Astrocyte (in vitro differentiated cells and primary cell): ENCODE results near the gene ZNF277. TPM values are rescaled to one million over a fixed set of nuclear protein-coding genes. Genes with fewer than 3 reads are reported as not detected.

Experiments used
- DNase-seq: peaks from one replicate; pipeline ENCODE4 v3.0.0-alpha.2; 2010; ENCODE audit warnings: low read depth
- FAIRE-seq: peaks from 2 replicates; lab custom pipeline; 2011; peaks lifted over from hg19 to GRCh38; lab: Jason Lieb, UNC
- H2AFZ ChIP-seq: 2 replicates; pipeline ENCODE4 v1.6.0; 2012; ENCODE audit warnings: low read depth, low read length, inconsistent platforms
- H3K27ac ChIP-seq: 2 replicates; pipeline ENCODE4 v1.5.1; 2011; ENCODE audit warnings: low read depth, low read length, inconsistent platforms
- H3K27me3 ChIP-seq: 2 replicates; pipeline ENCODE4 v1.6.0; 2011; ENCODE audit warnings: low read length, inconsistent platforms; ENCODE audit not compliant: insufficient read depth
- H3K36me3 ChIP-seq: 2 replicates; pipeline ENCODE4 v1.5.1; 2011; ENCODE audit warnings: low read length, inconsistent platforms; ENCODE audit not compliant: insufficient read depth
- H3K4me1 ChIP-seq: 2 replicates; pipeline ENCODE4 v1.5.1; 2011; ENCODE audit warnings: low read length, inconsistent platforms; ENCODE audit not compliant: insufficient read depth
- H3K4me2 ChIP-seq: 2 replicates; pipeline ENCODE4 v1.6.0; 2012; ENCODE audit warnings: low read length, inconsistent platforms
- H3K4me3 ChIP-seq: 2 replicates; pipeline ENCODE4 v1.5.1; 2011; ENCODE audit warnings: low read depth, mild to moderate bottlenecking, low read length, inconsistent platforms; ENCODE audit not compliant: insufficient read depth
- H3K79me2 ChIP-seq: 2 replicates; pipeline ENCODE4 v1.6.0; 2012; ENCODE audit warnings: mild to moderate bottlenecking, low read length, inconsistent platforms; ENCODE audit not compliant: insufficient read depth
- H3K9ac ChIP-seq: 2 replicates; pipeline ENCODE4 v1.6.0; 2012; ENCODE audit warnings: mild to moderate bottlenecking, low read length, inconsistent platforms
- H3K9me3 ChIP-seq: 2 replicates; pipeline ENCODE4 v1.5.1; 2012; ENCODE audit warnings: low read depth, mild to moderate bottlenecking, low read length, inconsistent platforms; ENCODE audit not compliant: insufficient read depth
- H4K20me1 ChIP-seq: 2 replicates; pipeline ENCODE4 v1.6.0; 2012; ENCODE audit warnings: low read length, inconsistent platforms; ENCODE audit not compliant: insufficient read depth
- H3K27ac Mint-ChIP-seq: one replicate; pipeline ENCODE4 v1.8.0; 2021; ENCODE audit warnings: mild to moderate bottlenecking, mixed read lengths; ENCODE audit not compliant: unreplicated experiment
- H3K27me3 Mint-ChIP-seq: one replicate; pipeline ENCODE4 v1.8.0; 2021; ENCODE audit warnings: low read depth, mixed read lengths; ENCODE audit not compliant: unreplicated experiment
- H3K36me3 Mint-ChIP-seq: one replicate; pipeline ENCODE4 v1.8.0; 2021; ENCODE audit warnings: low read depth, mixed read lengths; ENCODE audit not compliant: unreplicated experiment
- H3K4me1 Mint-ChIP-seq: one replicate; pipeline ENCODE4 v1.8.0; 2021; ENCODE audit warnings: low read depth, mixed read lengths; ENCODE audit not compliant: unreplicated experiment
- H3K4me3 Mint-ChIP-seq: one replicate; pipeline ENCODE4 v1.8.0; 2021; ENCODE audit warnings: mild to moderate bottlenecking, moderate library complexity, mixed read lengths; ENCODE audit not compliant: unreplicated experiment
- H3K9me3 Mint-ChIP-seq: one replicate; pipeline ENCODE4 v1.8.0; 2021; ENCODE audit warnings: mild to moderate bottlenecking, mixed read lengths; ENCODE audit not compliant: unreplicated experiment
- CTCF ChIP-seq: IDR thresholded peaks from 2 replicates; pipeline ENCODE4 v1.5.1; 2011; ENCODE audit warnings: low read depth, mild to moderate bottlenecking, inconsistent platforms, low read length, moderate library complexity; ENCODE audit not compliant: insufficient read depth
- EZH2 ChIP-seq: IDR thresholded peaks from 2 replicates; pipeline ENCODE4 v1.6.1; 2012; ENCODE audit warnings: mild to moderate bottlenecking, low read length, inconsistent platforms; ENCODE audit not compliant: insufficient read depth
- total RNA-seq: library from RNA; stranded (reverse); gene quantifications from 2 replicates; pipeline ENCODE4 v1.2.1, GENCODE V29; 2021

Gene ZNF277
- total RNA-seq, 1 donor from 2014 or later: 23.0 TPM

- H3K27me3 ChIP-seq: no peaks in the 10 kb centered on the region
- H3K9ac ChIP-seq: no peak overlapping the region
- no peak overlapping the region for H3K27ac ChIP-seq
- no peak overlapping the region for H3K4me3 ChIP-seq
- no peaks in the 10 kb centered on the region for H3K36me3 Mint-ChIP-seq
- H3K79me2 ChIP-seq: no peaks in the 10 kb centered on the region
- H2AFZ ChIP-seq: no peak overlapping the region
- H3K4me1 Mint-ChIP-seq: peaks cover 2% of the 10 kb centered on the region
- no peaks in the 10 kb centered on the region for H3K4me1 ChIP-seq
- no peaks in the 10 kb centered on the region for H3K27me3 Mint-ChIP-seq
- peaks cover 3% of the 10 kb centered on the region for H4K20me1 ChIP-seq
- H3K27ac Mint-ChIP-seq: no peak overlapping the region
- H3K4me2 ChIP-seq: no peak overlapping the region
- no peaks in the 10 kb centered on the region for H3K36me3 ChIP-seq
- DNase-seq: no peak
- H3K9me3 Mint-ChIP-seq: no peaks in the 10 kb centered on the region
- TF ChIP-seq CTCF (no peak), EZH2 (no peak)
- FAIRE-seq: no peak
- no peak overlapping the region for H3K4me3 Mint-ChIP-seq
- H3K9me3 ChIP-seq: no peaks in the 10 kb centered on the region
These were observed 77.0 kb downstream of the ZNF277 start for GRCh38 chr7:112283382-112283910.

GRCh38 chr7:112286250-112287086, 80.0 kb downstream of the ZNF277 start:
- no peaks in the 10 kb centered on the region for H3K36me3 ChIP-seq
- H3K4me3 ChIP-seq: no peak overlapping the region
- no peak overlapping the region for H3K27ac ChIP-seq
- no peak overlapping the region for H2AFZ ChIP-seq
- H3K4me2 ChIP-seq: no peak overlapping the region
- no peaks in the 10 kb centered on the region for H3K9me3 ChIP-seq
- H4K20me1 ChIP-seq: peaks cover 3% of the 10 kb centered on the region
- no peak overlapping the region for H3K9ac ChIP-seq
- DNase-seq: no peak
- TF ChIP-seq CTCF (no peak), EZH2 (no peak)
- no peak for FAIRE-seq
- no peak overlapping the region for H3K27ac Mint-ChIP-seq
- H3K36me3 Mint-ChIP-seq: peaks cover 2% of the 10 kb centered on the region
- no peaks in the 10 kb centered on the region for H3K9me3 Mint-ChIP-seq
- H3K4me3 Mint-ChIP-seq: no peak overlapping the region
- peaks cover 12% of the 10 kb centered on the region for H3K4me1 Mint-ChIP-seq
- H3K27me3 Mint-ChIP-seq: no peaks in the 10 kb centered on the region
- H3K4me1 ChIP-seq: peaks cover 8% of the 10 kb centered on the region
- no peaks in the 10 kb centered on the region for H3K79me2 ChIP-seq
- H3K27me3 ChIP-seq: no peaks in the 10 kb centered on the region

- Mint-ChIP-seq H3K27me3 (no peaks in the 10 kb centered on the region), H3K4me1 (peaks cover 13% of the 10 kb centered on the region), H3K9me3 (no peaks in the 10 kb centered on the region), H3K27ac (no peak overlapping the region), H3K36me3 (peaks cover 2% of the 10 kb centered on the region), H3K4me3 (no peak overlapping the region)
- Histone ChIP-seq H3K9me3 (no peaks in the 10 kb centered on the region), H3K9ac (no peak overlapping the region), H3K27ac (no peak overlapping the region), H3K4me3 (no peak overlapping the region), H3K4me2 (no peak overlapping the region), H2AFZ (no peak overlapping the region), H3K4me1 (peaks cover 8% of the 10 kb centered on the region), H3K27me3 (no peaks in the 10 kb centered on the region), H3K36me3 (no peaks in the 10 kb centered on the region), H3K79me2 (no peaks in the 10 kb centered on the region), H4K20me1 (no peaks in the 10 kb centered on the region)
- TF ChIP-seq EZH2 (no peak), CTCF (no peak)
- DNase-seq (no peak), FAIRE-seq (no peak)
These were observed 81.8 kb downstream of the ZNF277 start for GRCh38 chr7:112288301-112288700.
